Measurements from ENCODE around the gene PPP2R5C. TPM values are rescaled to one million over a fixed set of nuclear protein-coding genes. Genes with fewer than 3 reads are reported as not detected.

The PPP2R5C gene
- total and polyA plus RNA-seq, 2 of the 8 experiments (the other 6 are each of a cell fraction or from before 2014, with no cell fraction given), result 49.6 to 95.9 TPM

DNA sequence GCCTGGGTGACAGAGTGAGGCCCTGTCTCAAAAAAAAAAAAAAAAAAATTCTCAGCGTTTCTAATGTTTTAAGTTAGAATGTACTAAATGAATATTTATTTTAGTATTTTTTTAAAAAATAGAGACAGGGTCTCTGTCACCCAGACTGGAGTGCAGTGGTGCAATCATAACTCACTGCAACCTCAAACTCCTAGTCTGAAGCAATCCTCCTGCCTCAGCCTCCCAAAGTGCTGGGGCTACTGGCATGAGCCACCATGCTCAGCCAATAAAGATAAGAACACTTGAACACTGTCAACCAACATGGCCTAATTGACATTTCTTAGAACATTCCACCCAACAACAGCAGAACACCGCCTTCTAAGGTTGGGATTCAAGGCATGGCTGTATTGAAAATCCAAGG, 197.8 kb downstream of the PPP2R5C start:
- CTCF ChIA-PET (ENCODE audit: partially characterized antibody), result interaction anchor here (0.8 to 3.7 kb wide), 6 partner anchors 8 to 252 kb away, joined by 3 to 23 read pairs (median 4); no protein-coding TSS in a partner anchor

More for the DNA sequence above, 197.8 kb downstream of the PPP2R5C start:
- Histone ChIP-seq H2BK5ac (ENCODE audit: low read depth, low read length) (no peak overlapping the region), H3K4me3 (ENCODE audit: extremely low read depth in 1 of 4, insufficient read depth in 2 of 4, low read depth in 3 of 4, low read length in 4 of 4) (no peak overlapping the region), H3K27ac (ENCODE audit: low read depth, low read length) (no peak overlapping the region), H3K18ac (ENCODE audit: extremely low read depth, low read length) (no peak overlapping the region), H3K36me3 (ENCODE audit: control insufficient read depth in 2 of 4, insufficient read depth in 4 of 4, low read length in 3 of 4) (no peaks in the 10 kb centered on the region), H2BK15ac (ENCODE audit: low read length) (0 out of 2 replicates have a peak overlapping the region, but pooled peaks have one; percentile 61), H3K14ac (ENCODE audit: insufficient read length) (no peak overlapping the region), H3K23ac (ENCODE audit: insufficient read length) (no peak overlapping the region), H3K56ac (replicated peaks; ENCODE audit: insufficient read length, low read depth, low read length) (no peak overlapping the region), H3K4me1 (replicated peaks in 1 of 4; ENCODE audit: control insufficient read depth in 3 of 4, insufficient read depth in 4 of 4, low read length in 3 of 4) (peaks cover 0 to 3% (median 0%) of the 10 kb centered on the region in 4 experiments; a peak in 1 of 7 replicates), H2AFZ (ENCODE audit: low read length) (no peak overlapping the region), H2BK12ac (ENCODE audit: low read depth, low read length) (no peak overlapping the region; the same call in 1 of the 2 replicates), H3K4me2 (ENCODE audit: insufficient read depth in 1 of 2, low read depth in 2 of 2, low read length in 2 of 2) (no peak overlapping the region), H3K79me2 (ENCODE audit: control insufficient read depth in 1 of 2, insufficient read depth in 2 of 2, low read length in 2 of 2) (no peaks in the 10 kb centered on the region), H3K9me3 (ENCODE audit: insufficient read depth in 2 of 2, low read depth in 1 of 2, low read length in 1 of 2) (no peaks in the 10 kb centered on the region), H3K27me3 (replicated peaks in 1 of 4; ENCODE audit: control insufficient read depth in 3 of 4, extremely low read depth in 1 of 4, insufficient read depth in 3 of 4, low read length in 3 of 4) (peaks cover 4 to 26% (median 14%) of the 10 kb centered on the region in 4 experiments), H2BK20ac (ENCODE audit: low read length) (no peak overlapping the region), H4K91ac (replicated peaks; ENCODE audit: insufficient read length, low read length) (no peak overlapping the region), H2BK120ac (replicated peaks; ENCODE audit: low read depth, low read length) (no peak overlapping the region), H3K79me1 (ENCODE audit: low read depth, low read length) (no peaks in the 10 kb centered on the region), H3K23me2 (ENCODE audit: low read depth, low read length) (peaks cover 3% of the 10 kb centered on the region), H4K20me1 (replicated peaks in 1 of 2; ENCODE audit: control insufficient read depth in 1 of 2, insufficient read depth in 2 of 2, low read length in 2 of 2) (no peaks in the 10 kb centered on the region), H2AK5ac (ENCODE audit: low read depth, low read length) (no peak overlapping the region), H4K8ac (ENCODE audit: extremely low read depth, insufficient read depth, low read length) (no peak overlapping the region), H4K5ac (ENCODE audit: insufficient read length, low read depth, low read length) (no peak overlapping the region), H3K9ac (replicated peaks in 1 of 4; ENCODE audit: extremely low read depth in 1 of 4, low read depth in 3 of 4, low read length in 3 of 4) (no peak overlapping the region), H3K4ac (replicated peaks; ENCODE audit: insufficient read length, low read depth, low read length) (no peak overlapping the region)
- WGBS, 2 experiments (ENCODE audit: extremely low coverage in 1 of 2, insufficient coverage in 1 of 2, insufficient read length in 1 of 2, insufficient replicate concordance in 2 of 2, low coverage in 1 of 2, low lambda C conversion rate in 2 of 2, missing lambda C conversion rate in 1 of 2), result 68% methylated on average over 2 of the region's 2 CpGs; no CpG with 5 or more reads in 1 of the 2 experiments
- no peak for FAIRE-seq
- DNase-seq (ENCODE audit: low read depth in 1 of 2, low spot score in 2 of 2), result no peak
- POLR2A ChIA-PET (ENCODE audit: partially characterized antibody), result interaction anchor here (1.4 kb wide), 1 partner anchor 11 kb away, joined by 5 read pairs; no protein-coding TSS in a partner anchor
- no peak for TF ChIP-seq TEAD4 (IDR thresholded peaks at IDR 0.05; ENCODE audit: low read depth, low read length)
- no peak for TF ChIP-seq POLR2AphosphoS5 (IDR thresholded peaks at IDR 0.05; ENCODE audit: low read depth, low read length)
- TF ChIP-seq POLR2A (IDR thresholded peaks at IDR 0.05; ENCODE audit: control extremely low read depth in 1 of 2, low read depth in 2 of 2, low read length in 2 of 2), result no peak
- TF ChIP-seq TAF1 (IDR thresholded peaks at IDR 0.05; ENCODE audit: low read depth, low read length), result no peak
- TF ChIP-seq SIRT6 (IDR thresholded peaks at IDR 0.05; ENCODE audit: low read length), result no peak
- no peak for TF ChIP-seq SIN3A (conservative IDR thresholded peaks at IDR 0.05 in 1 of 2, IDR thresholded peaks at IDR 0.05 in 1 of 2; ENCODE audit: low read depth in 1 of 2, low read length in 2 of 2)
- TF ChIP-seq CHD1 (IDR thresholded peaks at IDR 0.05; ENCODE audit: low read depth, low read length), result no peak
- no peak for TF ChIP-seq MAFK (IDR thresholded peaks at IDR 0.05; ENCODE audit: low read depth, low read length)
- no peak for TF ChIP-seq JUND (IDR thresholded peaks at IDR 0.05; ENCODE audit: low read length)
- TF ChIP-seq BRCA1 (IDR thresholded peaks at IDR 0.05; ENCODE audit: low read depth, low read length), result no peak
- no peak for TF ChIP-seq TCF12 (IDR thresholded peaks at IDR 0.05; ENCODE audit: low read depth, low read length)
- no peak for TF ChIP-seq EGR1 (IDR thresholded peaks at IDR 0.05; ENCODE audit: borderline replicate concordance, low read depth, low read length)
- no peak for TF ChIP-seq RBBP5 (IDR thresholded peaks at IDR 0.05; ENCODE audit: borderline replicate concordance, low read depth, low read length)
- no peak for TF ChIP-seq SIX5 (IDR thresholded peaks at IDR 0.05; ENCODE audit: low read depth, low read length)
